NCI-H2081 (cell line): ENCODE data around the gene CCSAP.
A peak's percentile ranks its signal among the peaks of the same experiment; 100 is the strongest.

Source experiments
- DNase-seq, 2 experiments: peaks; one replicate each; lab custom pipeline; 2025; lab: John Stamatoyannopoulos, UW

The CCSAP gene

DNA sequence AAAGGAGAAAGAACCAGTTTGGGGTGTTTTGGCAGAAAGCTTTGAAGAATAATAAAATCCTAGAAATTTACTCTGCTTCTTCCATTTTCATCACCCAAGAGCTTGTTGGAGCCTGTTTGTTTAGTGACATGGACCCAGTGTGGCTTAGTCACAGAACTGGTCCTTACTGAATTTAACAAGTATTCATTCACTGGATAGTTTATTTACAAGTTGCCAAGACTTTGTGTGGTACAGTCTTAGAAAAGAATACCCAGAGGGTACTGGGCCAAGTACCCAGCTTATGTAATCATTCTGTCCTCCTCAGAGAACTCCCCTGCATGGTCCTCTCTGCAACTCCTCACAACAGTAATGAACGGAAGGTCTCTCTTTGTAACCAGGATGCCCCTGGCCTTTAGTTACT, 55.6 kb downstream of the CCSAP start:
- no peak for DNase-seq

DNA sequence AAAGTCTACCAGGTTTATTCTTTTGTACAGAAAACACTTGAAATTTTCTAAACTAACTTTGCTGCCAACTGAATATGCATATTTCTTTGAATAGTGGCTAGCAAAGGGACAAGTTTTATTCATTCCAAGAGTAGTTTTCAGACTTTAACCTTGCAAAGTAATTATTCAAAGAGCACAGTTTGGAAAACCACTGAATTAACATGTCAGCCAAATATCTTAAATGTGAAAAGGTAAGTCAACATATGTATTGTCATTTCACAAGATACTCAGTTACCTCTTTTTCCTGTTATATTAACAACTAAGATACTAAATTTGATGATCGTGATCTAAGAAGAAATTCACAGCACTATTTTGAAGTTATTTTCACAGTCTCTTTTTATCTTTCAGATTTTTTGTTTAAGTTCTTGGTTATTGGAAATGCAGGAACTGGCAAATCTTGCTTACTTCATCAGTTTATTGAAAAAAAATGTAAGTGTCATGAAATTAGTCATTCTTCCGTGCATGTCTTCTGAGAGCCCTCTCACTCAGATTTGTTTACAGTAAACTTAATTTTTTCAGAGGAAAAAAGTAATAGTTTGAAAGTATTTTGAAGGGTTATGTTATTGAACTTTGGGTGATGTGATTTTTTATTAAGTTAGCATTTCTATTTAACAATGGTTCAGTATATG, 56.6 kb downstream of the CCSAP start:
- no peak for DNase-seq

DNA sequence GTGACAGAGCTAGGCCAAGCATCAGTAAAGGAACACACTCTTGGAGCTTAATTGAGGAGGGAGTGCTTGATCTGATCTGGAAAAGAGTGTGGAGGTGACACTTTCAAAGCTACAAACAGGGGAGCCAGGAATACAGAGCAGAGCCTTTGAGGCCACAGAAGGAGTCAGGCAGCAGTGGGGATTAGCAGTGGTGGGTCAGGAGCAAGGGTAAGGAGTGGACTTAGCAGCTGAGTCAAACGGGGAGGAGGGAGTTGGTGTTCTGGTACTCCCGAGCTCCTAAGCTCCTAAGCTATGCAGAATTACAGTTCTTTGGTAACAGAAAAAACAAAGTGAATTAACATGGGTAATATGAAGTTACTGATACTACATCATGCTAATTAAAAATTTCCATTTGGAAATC, 57.4 kb downstream of the CCSAP start:
- DNase-seq = no peak

DNA sequence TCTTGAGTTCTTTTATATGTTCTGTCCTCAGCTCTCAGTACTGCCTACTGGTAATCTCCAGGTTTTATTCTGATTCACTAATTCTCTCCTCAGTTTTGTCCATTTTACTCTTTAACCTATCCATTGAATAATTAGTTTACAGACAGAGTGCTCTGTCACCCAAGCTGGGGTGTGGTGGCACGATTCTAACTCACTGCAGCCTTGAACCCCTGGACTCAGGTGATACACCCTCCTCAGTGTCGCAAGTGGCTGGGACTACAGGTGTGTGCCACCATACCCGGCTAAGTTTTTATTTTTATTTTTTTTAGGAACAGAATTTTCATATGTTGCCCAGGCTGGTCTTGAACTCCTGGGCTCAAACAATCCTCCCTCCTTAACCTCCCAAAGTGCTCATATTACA, 58.0 kb downstream of the CCSAP start:
- DNase-seq = no peak

GRCh38 chr1:229283183-229283611, 59.6 kb downstream of the CCSAP start:
- no peak for DNase-seq

GRCh38 chr1:229282295-229282823, 60.5 kb downstream of the CCSAP start:
- DNase-seq = no peak

GRCh38 chr1:229281339-229281926, 61.4 kb downstream of the CCSAP start:
- DNase-seq = no peak

GRCh38 chr1:229280921-229281320, 61.9 kb downstream of the CCSAP start:
- DNase-seq = no peak

DNA sequence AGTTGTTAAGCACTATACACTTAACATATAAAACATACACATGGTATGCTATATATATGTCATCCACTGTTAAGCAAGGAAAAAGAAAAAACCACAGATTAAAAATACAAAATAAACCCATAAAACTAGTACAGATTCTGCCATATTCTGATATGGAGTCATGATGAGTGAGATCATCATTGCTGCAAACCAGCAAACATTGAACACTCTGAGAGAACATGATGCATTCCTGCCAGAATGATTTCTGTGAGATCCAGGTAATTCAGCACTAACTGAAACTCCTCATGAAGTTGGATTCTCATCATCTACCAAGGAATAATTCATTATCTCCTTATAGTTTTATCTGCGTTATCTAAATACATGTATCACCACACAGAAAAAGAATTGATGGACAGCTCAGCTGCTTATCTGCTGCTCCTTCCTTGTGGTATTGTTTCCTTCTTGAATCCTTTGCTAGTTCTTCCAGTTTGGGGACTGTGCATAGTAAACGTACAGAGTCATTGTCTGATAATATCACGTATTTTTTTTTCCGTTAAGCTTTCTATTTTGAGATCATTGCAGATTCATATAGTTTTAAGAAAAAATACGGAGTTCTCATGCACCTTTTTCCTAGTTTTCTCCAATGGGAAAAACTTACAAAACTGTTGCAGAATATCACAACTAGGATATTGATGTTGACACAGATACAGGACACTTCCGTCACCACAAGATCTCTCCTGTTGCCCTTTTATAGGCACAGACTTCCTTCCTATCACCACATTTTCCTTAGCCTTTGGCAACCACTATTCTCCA, 62.6 kb downstream of the CCSAP start:
- DNase-seq = no peak

GRCh38 chr1:229279242-229279641, 63.6 kb downstream of the CCSAP start:
- no peak for DNase-seq

DNA sequence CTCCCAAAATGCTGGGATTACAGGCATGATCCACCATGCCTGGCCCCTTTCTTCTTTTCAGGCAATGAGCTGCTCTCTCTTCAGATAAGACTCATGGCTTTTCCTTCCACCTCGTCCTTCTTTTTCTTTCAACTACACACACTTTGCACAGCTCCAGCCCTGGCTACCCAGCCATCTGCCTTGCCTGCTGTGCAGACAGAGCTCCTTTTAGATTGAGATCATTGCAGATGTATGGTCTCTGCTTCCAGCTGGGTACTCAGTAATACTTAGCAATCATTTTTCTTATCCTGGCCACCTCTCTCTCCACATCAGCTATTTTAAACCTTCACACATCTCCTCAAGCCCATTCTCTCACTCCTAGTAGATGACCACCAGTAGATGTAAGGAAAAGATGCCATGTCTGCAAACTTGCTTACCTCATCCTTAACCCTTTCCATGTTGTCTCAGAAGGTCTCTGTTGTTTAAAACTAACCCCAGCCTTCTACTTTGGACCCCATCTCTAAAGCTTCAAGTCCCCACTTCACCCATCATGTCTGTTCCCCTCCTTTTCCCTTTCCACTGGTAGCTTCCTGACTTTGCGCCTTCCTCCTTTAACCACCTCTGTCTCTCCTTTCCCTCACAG, 64.6 kb downstream of the CCSAP start:
- DNase-seq = no peak

- no peak for DNase-seq
These were observed 67.8 kb downstream of the CCSAP start for GRCh38 chr1:229275005-229275404.

- no peak for DNase-seq
These were observed 69.2 kb downstream of the CCSAP start for GRCh38 chr1:229273507-229274232.

GRCh38 chr1:229272164-229273158, 70.4 kb downstream of the CCSAP start:
- peak; percentile 10 to 26 for DNase-seq

DNA sequence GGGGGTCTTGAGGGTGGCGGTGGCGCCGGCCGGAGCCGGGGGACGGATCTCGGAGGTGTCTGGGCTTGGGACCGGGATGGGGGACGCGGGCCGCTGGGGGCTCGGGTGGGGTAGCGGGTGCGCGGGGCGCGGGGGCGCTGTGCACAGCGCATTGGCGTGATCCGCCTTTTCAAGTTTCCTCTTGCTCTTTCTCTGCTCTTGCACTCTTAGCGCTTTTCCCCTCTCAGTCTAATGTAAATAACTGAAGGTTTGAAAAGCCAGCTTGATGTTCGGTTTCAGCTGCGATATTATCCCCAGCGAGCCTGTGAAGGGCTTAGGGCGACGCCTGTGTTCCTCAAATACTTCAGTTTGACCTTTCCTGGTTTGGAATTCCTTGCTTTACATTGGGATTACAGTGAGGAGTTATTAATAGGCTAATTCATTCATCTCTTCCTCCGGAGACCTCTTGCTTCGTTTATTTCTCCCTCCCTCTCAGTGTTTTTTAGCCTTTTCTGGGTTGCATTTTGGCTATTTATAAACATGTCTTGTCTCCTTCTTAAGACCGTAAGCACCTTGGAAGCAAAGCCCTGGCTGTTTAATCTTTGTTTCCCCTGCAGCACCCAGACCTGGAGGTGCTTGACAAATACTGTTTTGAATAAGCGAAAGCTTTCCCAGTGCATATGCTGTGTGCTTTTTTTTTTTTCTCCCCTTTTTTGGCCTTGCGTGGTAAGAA, 71.2 kb downstream of the CCSAP start:
- DNase-seq = peak in 1 of 2 experiments; percentile 40
